K562 (cell line): ENCODE measurements around the gene FOXO3. TPM values are rescaled to one million over a fixed set of nuclear protein-coding genes. Genes with fewer than 3 reads are reported as not detected.

Experiments
- CBX1 ChIP-seq: sonication (generic); IDR thresholded peaks from 2 replicates; pipeline ENCODE4 v1.6.1; 2016; ENCODE audit warnings: antibody characterized with exemption, low read depth, mild to moderate bottlenecking
- DLX4 ChIP-seq: fragments of 250-450 bp; sonication (Bioruptor Pico); IDR thresholded peaks from 2 replicates; pipeline ENCODE4 v1.6.1; 2021; ENCODE audit warnings: mild to moderate bottlenecking
- MGA ChIP-seq: fragments of 450-650 bp; IDR thresholded peaks from 2 replicates; pipeline ENCODE4 v1.6.1; 2016; ENCODE audit warnings: mild to moderate bottlenecking, moderate library complexity
- POLR2A ChIP-seq: fragments of 450-650 bp; conservative IDR thresholded peaks from 2 replicates; pipeline ENCODE4 v1.6.1; 2016
- PRPF4 ChIP-seq: fragments of 200-400 bp; formaldehyde crosslinking; IDR thresholded peaks from one replicate; pipeline ENCODE4 v1.6.1; 2017; ENCODE audit warnings: low read length, low read depth, mild to moderate bottlenecking; ENCODE audit not compliant: insufficient read depth, poor library complexity, severe bottlenecking
- RFX7 ChIP-seq: fragments of 250-450 bp; sonication (Bioruptor Pico); IDR thresholded peaks from 2 replicates; pipeline ENCODE4 v1.5.1; 2021; ENCODE audit warnings: mild to moderate bottlenecking
- ZNF174 ChIP-seq: fragments of 250-450 bp; sonication (Bioruptor Pico); IDR thresholded peaks from 2 replicates; pipeline ENCODE4 v1.4.0; 2020; ENCODE audit warnings: mild to moderate bottlenecking
- polyA plus RNA-seq, 8 experiments: library from polyadenylated mRNA; depleted of rRNA in 4 of 8; stranded (reverse) in 5 of 8; unstranded in 3 of 8; fragments of >200 nt; fragmentation: Nextera tagmentation in 2 of 8; fragmentation: Illumina TruSeq in 1 of 8; extraction: Ambion mirVana in 2 of 8; extraction: Trizol in 1 of 8; gene quantifications; 2 replicates each; pipeline versions ENCODE4 v1.2.1 to v1.2.3, GENCODE V29; 2011 to 2014; ENCODE audit warnings: inconsistent platforms in 1 of 8, missing spikeins in 1 of 8
- total RNA-seq, 7 experiments: library from RNA; depleted of rRNA in 6 of 7; stranded (reverse); fragments of >200 nt in 6 of 7; fragmentation: Illumina TruSeq in 2 of 7; extraction: Trizol in 2 of 7; gene quantifications; 2 replicates each; pipeline versions ENCODE4 v1.2.1 to v1.2.3, GENCODE V29; 2011 to 2021; ENCODE audit warnings: low replicate concordance in 1 of 7

The FOXO3 gene
- total and polyA plus RNA-seq, 9 of the 15 experiments (the other 6 are each of a cell fraction or from before 2014, with no cell fraction given): 3.0 to 14.6 (median 6.0) TPM

- 0 out of 2 replicates have a peak, but pooled peaks have one; percentile 26 for TF ChIP-seq CBX1
- TF ChIP-seq RFX7 (CRISPR knock-in tag): no peak
- TF ChIP-seq DLX4: no peak
- TF ChIP-seq ZNF174: no peak
- no peak for TF ChIP-seq PRPF4
- TF ChIP-seq POLR2A: peak; percentile 51
- no peak for TF ChIP-seq MGA
Measured at GRCh38 chr6:108559097-108559883, 1.4 kb upstream of the FOXO3 start (continued).
